Measurements from ENCODE around the gene BCL11B. TPM values are rescaled to one million over a fixed set of nuclear protein-coding genes. Genes with fewer than 3 reads are reported as not detected.

The BCL11B gene
- total RNA-seq, 2 donors from 2014 or later: 3.7 to 5.1 TPM

DNA sequence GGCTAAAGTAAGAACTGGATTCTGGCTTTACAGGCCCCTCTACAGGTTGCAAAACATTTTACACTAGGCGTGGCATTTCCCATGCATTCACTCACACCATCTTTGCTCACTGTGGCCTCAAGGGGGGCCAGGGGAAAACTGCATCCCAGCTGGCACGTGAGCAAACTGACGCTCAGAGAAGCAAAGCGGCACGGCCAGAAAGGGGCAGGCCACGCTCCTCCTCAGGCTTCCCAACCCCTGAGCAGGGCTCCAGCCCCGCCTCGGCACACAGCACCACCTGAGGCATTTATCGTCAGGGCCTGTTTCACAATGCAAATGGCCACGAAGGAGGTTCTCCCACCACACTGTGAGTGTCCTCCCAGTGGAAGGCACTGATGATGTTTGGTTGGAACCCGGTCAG, 90.8 kb downstream of the BCL11B start:
- no peak for ATAC-seq
- DNase-seq: no peak
- intact Hi-C loops (cut with DNase I, micrococcal nuclease): no loop called here

- no peak for ATAC-seq
- intact Hi-C loops (cut with DNase I, micrococcal nuclease): no loop called here
- no peak for DNase-seq
Measured at GRCh38 chr14:99179946-99180345, 92.1 kb downstream of the BCL11B start.

DNA sequence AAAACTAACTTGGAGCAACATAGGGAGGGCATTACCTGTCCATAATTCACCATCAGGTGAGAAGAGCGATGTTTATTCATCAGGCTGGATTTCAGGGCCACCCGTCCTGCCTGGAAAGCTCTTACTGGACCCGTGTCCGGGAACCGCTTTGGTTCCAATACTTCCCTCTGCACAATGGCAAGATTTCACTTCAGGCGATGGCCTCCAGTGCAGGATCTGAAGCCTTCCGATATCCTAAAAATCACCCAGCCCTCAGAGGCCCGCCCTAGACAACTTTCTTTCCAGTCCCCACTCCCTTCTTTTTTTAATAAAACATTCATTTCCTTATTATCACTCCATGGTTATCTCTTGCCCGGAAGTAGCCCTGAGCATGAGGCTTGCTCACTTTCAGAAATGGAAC, 92.5 kb downstream of the BCL11B start:
- DNase-seq (no peak), ATAC-seq (peak; percentile 48)
- intact Hi-C loops (cut with DNase I, micrococcal nuclease): no loop called here

DNA sequence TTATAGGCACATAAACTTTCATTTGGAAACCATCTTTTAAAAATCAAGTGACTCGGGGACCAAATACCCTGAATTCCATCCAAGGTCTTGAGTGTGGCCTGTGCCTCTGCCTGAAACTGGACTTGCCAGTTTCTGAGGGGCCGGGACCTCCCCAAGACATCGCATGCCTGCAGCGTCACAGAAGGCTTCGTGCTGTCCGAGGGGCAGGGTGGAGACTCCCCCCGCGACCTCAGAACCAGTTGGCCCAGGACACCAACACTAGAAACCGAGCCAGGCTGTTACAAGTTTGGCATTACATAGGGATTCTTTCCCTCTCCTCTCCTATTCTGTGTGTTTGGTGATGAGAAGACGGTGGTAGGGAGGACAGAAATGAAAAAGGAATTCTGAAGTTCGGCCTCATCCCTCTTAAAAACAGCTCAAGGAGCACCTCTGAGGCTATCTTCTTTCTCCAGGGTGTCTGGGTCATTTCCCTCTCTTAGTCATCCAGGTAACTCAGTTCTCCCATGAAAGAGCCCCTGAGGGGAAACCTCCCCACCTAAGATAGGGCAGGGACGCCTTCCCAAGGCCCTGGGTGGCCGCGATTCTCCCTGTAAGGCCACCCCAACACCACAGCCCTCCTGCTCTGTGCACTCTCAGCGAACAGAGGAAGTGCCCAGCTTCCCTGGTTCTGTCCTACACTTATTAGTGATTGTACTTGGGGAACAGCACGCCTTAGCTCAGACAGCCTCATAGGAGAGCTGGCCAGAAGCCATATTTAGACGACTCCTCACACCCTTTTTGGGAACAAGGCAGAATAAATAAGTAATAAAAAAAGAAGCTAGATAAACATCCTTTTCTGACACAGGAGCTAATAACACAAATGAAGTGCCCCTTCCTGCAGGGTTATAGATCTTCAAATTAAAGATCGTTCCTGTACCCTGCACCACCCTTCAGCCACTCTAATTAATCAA, 93.8 kb downstream of the BCL11B start:
- DNase-seq (no peak), ATAC-seq (no peak)
- intact Hi-C loops (cut with DNase I, micrococcal nuclease): no loop called here

- no peak for ATAC-seq
- intact Hi-C loops (cut with DNase I, micrococcal nuclease): no loop called here
- DNase-seq: no peak
Measured at GRCh38 chr14:99177046-99177655, 94.8 kb downstream of the BCL11B start.

DNA sequence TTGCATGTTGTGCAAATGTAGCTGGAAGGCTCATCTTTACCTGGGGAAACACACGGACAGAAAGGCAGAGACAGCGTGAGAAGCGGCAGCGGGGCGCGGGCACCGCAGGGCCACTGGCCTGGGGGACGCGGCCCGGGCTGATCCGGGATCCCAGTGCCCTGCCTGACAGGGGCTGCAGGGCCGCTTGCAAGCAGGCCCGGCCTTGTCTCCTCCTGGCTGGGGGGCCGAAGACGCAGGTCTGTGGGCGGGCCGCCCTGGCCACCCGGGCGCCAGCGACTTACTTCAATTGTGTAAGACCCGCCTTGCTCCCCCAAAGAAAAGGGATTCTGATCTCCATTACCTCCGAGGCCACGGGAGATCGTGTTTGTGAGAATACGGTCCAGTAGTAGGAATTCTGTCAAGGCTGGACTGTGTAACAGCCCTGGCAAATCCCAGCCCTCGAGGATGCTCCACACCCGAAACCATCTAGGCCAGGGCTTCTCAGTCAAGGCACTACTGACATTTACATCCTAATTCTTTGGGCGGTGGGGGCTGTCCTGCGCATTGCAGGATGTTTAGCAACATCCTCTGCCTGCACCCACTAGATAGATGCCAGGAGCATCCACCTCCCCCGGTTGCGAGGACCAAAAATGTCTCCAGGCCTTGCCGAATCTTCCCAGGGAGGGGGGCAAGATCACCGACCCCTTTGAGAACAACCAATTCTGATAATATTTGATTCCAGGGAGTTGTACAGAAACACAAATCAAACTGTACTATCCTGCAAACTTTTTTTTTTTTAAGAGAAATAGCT, 95.6 kb downstream of the BCL11B start:
- DNase-seq (no peak), ATAC-seq (no peak)
- intact Hi-C loops (cut with DNase I, micrococcal nuclease): no loop called here

DNA sequence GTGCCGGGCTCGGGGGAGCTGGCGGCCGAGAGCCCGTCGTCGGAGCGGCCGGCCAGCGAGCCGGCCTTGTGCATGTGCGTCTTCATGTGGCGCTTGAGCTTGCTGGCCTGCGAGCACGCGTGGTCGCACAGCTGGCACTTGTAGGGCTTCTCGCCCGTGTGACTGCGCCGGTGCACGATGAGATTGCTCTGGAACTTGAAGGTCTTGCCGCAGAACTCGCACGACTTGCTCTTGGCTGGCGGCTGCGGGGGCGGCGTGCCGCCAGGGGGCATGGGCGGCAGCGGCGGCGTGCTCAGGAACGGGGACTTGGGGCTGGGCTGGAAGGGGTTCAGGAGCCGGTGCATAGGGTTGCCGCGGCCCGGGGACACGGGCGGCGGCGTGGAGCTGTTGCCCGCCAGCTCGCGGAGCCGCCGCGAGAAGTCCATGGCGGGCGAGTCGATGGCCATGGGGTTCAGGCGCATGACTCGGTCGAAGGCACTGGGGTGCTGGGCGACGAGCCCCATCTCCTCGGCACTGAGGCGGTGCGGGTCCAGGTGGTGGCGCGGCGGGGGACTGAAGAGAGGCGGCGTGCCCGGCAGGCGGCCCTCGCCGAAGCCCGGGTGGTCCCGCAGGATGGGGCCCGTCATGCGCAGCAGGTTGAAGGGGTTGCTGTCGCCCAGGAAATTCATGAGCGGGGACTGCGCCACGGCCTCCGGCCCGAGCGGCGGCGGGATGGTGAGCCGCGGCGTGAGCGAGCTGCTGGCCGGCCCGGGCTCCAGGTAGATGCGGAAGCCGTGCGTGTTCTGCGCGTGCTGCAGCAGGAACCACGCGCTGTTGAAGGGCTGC, 96.5 kb downstream of the BCL11B start:
- DNase-seq (no peak), ATAC-seq (no peak)
- intact Hi-C loops (cut with DNase I, micrococcal nuclease): no loop called here

DNA sequence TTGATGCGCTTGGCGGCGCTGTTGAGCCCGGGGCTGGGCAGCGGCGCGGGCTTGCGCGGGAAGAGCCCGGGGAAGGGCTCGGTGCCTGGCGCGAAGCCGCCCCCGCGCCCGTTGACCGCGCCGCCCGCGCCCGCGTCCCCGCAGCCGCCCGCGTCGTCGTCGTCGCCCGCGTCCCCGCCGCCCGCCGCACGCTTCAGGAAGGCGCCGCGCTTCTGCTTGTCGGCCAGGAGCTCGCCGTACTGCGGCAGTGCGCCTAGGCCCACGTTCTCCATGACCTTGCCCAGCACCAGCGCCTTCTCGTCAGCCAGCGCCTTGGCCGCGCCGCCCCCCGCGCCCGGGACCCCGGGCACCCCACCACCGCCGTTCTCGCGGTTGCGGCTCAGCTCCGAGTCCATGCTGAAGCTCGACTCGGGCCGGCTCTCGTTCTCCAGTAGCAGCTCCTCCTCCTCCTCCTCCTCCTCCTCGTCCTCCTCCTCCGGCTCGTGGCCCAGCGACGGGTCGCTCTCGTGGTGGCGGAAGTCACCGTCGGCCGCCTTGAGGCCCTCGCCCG, 97.2 kb downstream of the BCL11B start:
- DNase-seq (no peak), ATAC-seq (no peak)
- intact Hi-C loops (cut with DNase I, micrococcal nuclease): no loop called here

DNA sequence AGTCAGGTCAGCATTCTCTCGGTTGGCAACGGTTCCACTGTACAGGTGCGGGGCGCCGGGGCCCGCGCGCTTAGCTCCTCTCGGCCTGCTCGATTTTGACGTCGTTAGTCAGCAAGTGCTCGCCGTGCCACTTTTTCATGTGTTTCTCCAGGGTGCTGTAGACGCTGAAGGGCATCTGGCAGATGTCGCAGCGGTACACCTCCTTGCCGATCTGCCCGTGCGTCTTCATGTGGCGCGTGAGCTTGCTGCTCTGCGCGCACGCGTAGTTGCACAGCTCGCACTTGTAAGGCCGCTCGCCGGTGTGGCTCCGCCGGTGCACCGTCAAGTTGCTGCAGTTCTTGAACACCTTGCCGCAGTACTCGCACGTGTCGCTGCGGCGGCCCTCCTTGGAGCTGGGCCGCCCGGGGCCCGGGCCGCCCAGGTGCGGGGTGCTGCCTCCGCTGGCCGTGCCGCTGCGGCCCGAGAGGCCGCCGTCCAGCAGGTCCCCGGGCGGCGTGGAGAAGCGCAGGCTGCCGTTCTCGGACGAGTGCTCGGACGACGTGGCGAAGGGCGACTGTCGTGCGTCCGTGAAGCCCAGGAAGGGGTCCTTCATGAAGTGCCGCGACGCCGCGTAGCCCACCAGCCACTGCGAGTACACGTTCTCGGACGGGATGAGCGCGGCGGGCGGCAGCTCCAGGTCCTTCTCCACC, 97.8 kb downstream of the BCL11B start:
- no peak for ATAC-seq
- intact Hi-C loops (cut with DNase I, micrococcal nuclease): no loop called here
- DNase-seq: no peak

- intact Hi-C loops (cut with DNase I, micrococcal nuclease): no loop called here
- ATAC-seq (no peak), DNase-seq (no peak)
Measured at GRCh38 chr14:99173506-99173905, 98.5 kb downstream of the BCL11B start.

DNA sequence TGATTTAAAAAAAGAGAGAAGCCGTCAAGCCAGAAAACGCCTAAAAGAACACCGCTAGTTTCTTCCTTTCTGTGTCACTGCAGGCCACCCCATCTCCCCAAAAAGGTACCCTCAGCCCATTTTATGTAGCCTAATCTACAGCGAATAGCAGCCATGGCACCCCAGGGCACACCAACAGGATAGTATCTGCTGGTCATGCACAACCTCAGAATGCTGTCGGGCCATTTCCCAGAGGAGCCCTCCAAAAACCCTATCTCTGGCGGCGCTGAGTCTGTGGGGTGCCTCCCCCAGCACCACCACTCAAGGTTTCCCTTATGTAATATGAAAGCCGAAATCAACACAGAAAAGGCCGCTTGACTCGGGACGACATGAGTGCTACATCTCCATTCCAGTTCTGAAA, 98.9 kb downstream of the BCL11B start:
- intact Hi-C loops (cut with DNase I, micrococcal nuclease): no loop called here
- ATAC-seq (no peak), DNase-seq (no peak)

- DNase-seq (no peak), ATAC-seq (no peak)
- intact Hi-C loops (cut with DNase I, micrococcal nuclease): no loop called here
Measured at GRCh38 chr14:99171396-99171795, 100.6 kb downstream of the BCL11B start.

DNA sequence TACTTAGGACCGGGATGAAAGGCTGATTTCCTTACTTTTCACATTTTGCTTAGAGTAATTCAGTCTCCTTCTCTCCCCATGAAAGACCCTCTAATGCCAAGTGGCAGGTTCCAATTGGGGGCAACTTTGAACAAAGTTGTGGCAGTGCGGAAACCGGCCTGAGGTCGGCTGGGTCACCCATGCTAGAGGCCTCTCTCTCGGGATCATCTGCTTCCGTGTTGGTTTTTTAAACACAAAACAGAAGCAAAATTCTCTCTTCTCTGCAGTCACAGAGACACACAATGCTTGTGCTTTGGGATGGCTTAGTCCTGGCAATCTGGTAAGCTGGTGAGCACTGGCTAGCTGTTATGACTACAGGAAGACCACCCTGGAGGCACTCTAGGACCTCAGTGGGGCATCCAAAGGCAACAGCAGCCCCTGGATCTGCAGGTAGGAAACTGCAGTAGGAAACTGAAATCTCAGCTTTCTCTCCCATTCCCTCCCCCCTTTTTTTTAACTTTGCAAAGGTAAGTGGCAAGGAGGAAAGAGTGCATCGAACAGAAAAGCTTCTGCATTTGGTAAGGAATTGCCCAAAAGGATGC, 102.1 kb downstream of the BCL11B start:
- ATAC-seq: no peak
- intact Hi-C loops (cut with DNase I, micrococcal nuclease): no loop called here

DNA sequence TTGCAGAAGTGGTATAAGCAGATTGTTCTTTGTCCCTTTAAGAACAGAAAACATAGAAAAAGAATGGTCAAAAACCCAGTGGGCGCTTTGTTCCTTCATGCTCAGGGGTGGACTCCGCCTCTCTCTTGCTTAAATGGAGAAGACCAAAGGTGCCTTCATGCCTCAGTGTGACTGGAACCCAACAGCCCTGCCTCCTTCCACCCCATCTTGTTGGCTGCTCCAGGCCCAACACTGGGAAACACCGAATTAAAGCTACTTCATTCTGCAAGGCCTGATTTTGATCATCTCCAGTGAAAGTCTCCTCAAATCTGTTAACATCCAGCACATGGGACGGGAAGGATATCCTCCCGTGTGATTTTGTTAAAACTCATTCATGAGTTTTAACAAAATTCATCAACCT, 103.7 kb downstream of the BCL11B start:
- intact Hi-C loops (cut with DNase I, micrococcal nuclease): no loop called here
- no peak for ATAC-seq
- DNase-seq: no peak

More for the DNA sequence above, 102.1 kb downstream of the BCL11B start:
- DNase-seq: no peak

- intact Hi-C loops (cut with DNase I, micrococcal nuclease): no loop called here
- DNase-seq (no peak), ATAC-seq (no peak)
Measured at GRCh38 chr14:99166506-99166905, 105.5 kb downstream of the BCL11B start.

DNA sequence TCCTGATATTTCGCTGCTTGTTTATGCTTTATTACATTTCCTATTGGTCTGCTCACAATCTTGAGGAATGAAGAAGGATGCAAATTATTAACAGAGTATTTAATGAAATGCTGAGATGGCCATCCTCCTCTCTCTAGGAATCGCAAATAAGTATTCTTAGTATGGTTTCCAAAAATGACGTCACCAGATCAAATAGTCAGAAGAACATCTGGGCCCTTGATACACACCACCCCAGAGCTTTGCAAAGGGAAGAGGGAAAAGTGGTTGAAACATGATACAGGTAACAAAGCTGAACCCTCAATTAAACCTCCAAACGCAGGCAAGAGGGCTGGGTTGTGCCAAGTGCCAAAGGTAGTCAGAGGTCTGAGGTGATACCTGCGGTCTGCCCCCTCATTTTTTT, 107.3 kb downstream of the BCL11B start:
- ATAC-seq (no peak), DNase-seq (no peak)
- intact Hi-C loops (cut with DNase I, micrococcal nuclease): no loop called here

DNA sequence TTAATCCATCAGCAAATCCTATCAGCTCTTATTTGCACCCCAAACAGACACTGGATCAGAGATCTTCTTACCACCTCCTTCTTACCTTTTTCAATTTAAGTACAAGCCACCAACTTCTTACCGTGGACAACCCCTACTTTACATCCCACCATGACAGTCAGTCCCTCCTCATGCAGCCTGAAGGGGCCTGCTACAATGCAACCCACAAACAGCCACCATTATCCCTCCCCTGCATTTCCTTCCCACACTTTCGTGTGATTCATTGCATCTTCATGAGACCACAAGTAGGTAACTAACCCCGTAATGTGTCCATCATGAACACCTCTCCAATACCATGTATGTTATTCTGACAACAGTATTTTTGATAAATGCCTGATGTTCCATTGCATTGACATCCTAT, 108.6 kb downstream of the BCL11B start:
- ATAC-seq (no peak), DNase-seq (no peak)
- intact Hi-C loops (cut with DNase I, micrococcal nuclease): no loop called here

All from left colon (tissue), 2 donors.